TTC549 (cell line): Measurements from ENCODE around the gene IL17D.

Source experiments
- FAIRE-seq: peaks from 2 replicates; lab custom pipeline; 2012; peaks lifted over from hg19 to GRCh38; lab: Jason Lieb, UNC

Gene IL17D

GRCh38 chr13:20691616-20692015, 11.9 kb upstream of the IL17D start:
- FAIRE-seq: no peak

- FAIRE-seq: no peak
These were observed 7.4 kb upstream of the IL17D start for GRCh38 chr13:20696073-20696472.

GRCh38 chr13:20699715-20700114, 3.8 kb upstream of the IL17D start:
- FAIRE-seq: no peak

GRCh38 chr13:20700288-20700687, 3.2 kb upstream of the IL17D start:
- FAIRE-seq: no peak

GRCh38 chr13:20701461-20701860, 2.0 kb upstream of the IL17D start:
- FAIRE-seq: no peak

- FAIRE-seq: no peak
These were observed 977 bp upstream of the IL17D start for GRCh38 chr13:20702530-20702914.

- FAIRE-seq: no peak
These were observed 420 bp downstream of the IL17D start for GRCh38 chr13:20703780-20704458.

GRCh38 chr13:20704459-20705069, 1.1 kb downstream of the IL17D start:
- FAIRE-seq: no peak

GRCh38 chr13:20706661-20707060, 3.2 kb downstream of the IL17D start:
- FAIRE-seq: no peak

GRCh38 chr13:20708216-20708615, 4.7 kb downstream of the IL17D start:
- FAIRE-seq: no peak

- no peak for FAIRE-seq
These were observed 5.9 kb downstream of the IL17D start for GRCh38 chr13:20709369-20709768.

GRCh38 chr13:20709782-20710181, 6.3 kb downstream of the IL17D start:
- no peak for FAIRE-seq

- no peak for FAIRE-seq
These were observed 8.0 kb downstream of the IL17D start for GRCh38 chr13:20711301-20712044.

GRCh38 chr13:20713014-20713376, 9.5 kb downstream of the IL17D start:
- no peak for FAIRE-seq

GRCh38 chr13:20713751-20714150, 10.3 kb downstream of the IL17D start:
- FAIRE-seq: no peak

GRCh38 chr13:20714161-20714560, 10.7 kb downstream of the IL17D start:
- FAIRE-seq: no peak

GRCh38 chr13:20714563-20715329, 11.2 kb downstream of the IL17D start:
- no peak for FAIRE-seq

- no peak for FAIRE-seq
These were observed 11.8 kb downstream of the IL17D start for GRCh38 chr13:20715330-20715712.

- FAIRE-seq: no peak
These were observed 13.5 kb downstream of the IL17D start for GRCh38 chr13:20716951-20717350.

GRCh38 chr13:20717581-20718542, 14.4 kb downstream of the IL17D start:
- no peak for FAIRE-seq

GRCh38 chr13:20718958-20719566, 15.6 kb downstream of the IL17D start:
- FAIRE-seq: no peak
